ENCODE data around the gene EPAS1. TPM values are rescaled to one million over a fixed set of nuclear protein-coding genes. Genes with fewer than 3 reads are reported as not detected.
A peak's percentile ranks its signal among the peaks of the same experiment; 100 is the strongest.

Gene EPAS1
- total and polyA plus RNA-seq, 2 donors = 42.8 to 163 TPM

DNA sequence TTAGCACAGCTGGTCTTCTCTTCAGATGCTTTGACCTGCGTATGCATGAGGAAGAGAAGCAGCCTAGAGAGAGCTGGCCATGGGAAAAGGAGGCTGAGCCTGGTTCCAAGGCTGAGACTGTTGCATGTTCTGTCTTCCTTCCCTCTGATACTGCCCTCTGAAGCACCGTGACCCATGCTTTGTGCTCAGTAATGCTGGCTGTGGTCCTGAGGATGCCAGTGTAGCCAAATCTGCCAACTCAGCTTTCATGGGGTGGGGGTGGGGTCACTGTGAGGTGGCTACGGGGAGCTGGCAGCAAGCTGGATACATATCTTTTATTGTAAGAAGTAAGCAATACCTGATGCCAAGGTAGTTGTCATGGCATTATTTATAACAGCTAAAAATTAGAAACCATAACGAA is 41.5 kb downstream of the EPAS1 start:
- Histone ChIP-seq H3K27ac (ENCODE audit: low read depth) (no peak overlapping the region), H3K4me1 (ENCODE audit: insufficient read depth) (peaks cover 4% of the 10 kb centered on the region), H3K4me3 (ENCODE audit: low read depth, low read length) (no peak overlapping the region), H3K36me3 (ENCODE audit: insufficient read depth) (no peaks in the 10 kb centered on the region)
- no peak for DNase-seq (ENCODE audit: extremely low spot score)
- 61% methylated on average over 4 of the region's 4 CpGs for WGBS

DNA sequence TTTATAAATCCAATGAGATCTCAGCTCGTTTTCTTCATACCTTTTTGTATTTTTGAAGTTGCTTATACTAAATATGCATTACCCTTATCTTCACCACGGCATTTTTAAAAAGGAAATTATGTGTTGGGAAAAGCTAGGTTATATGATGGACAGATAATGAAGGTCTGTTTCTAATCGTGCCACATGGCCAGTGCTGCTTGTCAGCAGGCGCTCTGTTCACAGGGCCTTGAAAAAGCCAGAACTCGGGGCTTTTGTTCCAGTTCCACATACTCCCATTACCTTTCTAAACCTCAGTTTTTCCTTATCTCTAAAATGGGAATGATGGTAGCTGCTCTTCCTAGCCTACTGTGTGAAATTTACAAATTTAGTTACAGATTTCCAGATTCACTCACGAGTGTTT is 42.0 kb downstream of the EPAS1 start:
- H3K4me1 ChIP-seq (ENCODE audit: insufficient read depth) = peaks cover 4% of the 10 kb centered on the region

DNA sequence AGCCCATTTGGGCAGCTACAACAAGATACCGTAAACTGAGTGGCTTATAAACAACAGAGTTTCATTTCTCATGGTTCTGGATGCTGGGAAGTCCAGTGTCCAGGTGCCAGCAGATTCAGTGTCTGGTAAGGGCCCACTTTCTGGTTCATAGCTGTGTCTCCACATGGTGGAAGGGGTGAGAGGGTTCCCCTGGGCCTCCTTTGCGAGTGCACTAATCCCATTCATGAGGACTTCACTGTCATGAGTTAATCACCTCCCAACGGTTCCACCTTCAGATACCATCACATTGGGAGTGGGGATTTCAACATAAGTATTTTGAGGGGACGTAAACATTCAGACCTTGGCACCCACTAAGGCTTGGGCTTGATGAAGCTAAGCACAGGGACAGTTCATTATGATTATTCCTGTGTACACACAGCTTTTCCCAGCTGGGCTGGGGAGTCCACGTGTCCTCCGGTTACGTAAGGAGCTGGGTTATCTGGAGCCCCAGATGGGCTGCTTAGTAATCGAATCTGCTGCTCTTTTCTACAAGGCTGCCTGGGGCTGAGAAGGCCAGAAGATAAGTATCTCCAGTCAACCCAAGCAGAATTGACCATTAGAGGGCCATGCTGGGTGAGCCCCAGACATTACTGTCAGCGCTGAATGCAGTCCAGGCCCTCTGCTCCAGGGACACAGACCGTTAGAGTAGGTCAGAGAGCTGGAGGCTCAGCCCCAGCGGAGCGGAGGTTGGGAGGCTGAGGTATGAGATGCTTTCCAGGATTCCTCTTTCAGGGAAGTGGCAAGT is 42.7 kb downstream of the EPAS1 start:
- WGBS = 59% methylated on average over 12 of the region's 12 CpGs

More for the DNA sequence above, 42.0 kb downstream of the EPAS1 start:
- DNase-seq (ENCODE audit: extremely low spot score) = no peak
- no peak overlapping the region for H3K27ac ChIP-seq (ENCODE audit: low read depth)
- WGBS = 71% methylated on average over 6 of the region's 6 CpGs
- no peaks in the 10 kb centered on the region for H3K36me3 ChIP-seq (ENCODE audit: insufficient read depth)
- H3K4me3 ChIP-seq (ENCODE audit: low read depth, low read length) = no peak overlapping the region

DNA sequence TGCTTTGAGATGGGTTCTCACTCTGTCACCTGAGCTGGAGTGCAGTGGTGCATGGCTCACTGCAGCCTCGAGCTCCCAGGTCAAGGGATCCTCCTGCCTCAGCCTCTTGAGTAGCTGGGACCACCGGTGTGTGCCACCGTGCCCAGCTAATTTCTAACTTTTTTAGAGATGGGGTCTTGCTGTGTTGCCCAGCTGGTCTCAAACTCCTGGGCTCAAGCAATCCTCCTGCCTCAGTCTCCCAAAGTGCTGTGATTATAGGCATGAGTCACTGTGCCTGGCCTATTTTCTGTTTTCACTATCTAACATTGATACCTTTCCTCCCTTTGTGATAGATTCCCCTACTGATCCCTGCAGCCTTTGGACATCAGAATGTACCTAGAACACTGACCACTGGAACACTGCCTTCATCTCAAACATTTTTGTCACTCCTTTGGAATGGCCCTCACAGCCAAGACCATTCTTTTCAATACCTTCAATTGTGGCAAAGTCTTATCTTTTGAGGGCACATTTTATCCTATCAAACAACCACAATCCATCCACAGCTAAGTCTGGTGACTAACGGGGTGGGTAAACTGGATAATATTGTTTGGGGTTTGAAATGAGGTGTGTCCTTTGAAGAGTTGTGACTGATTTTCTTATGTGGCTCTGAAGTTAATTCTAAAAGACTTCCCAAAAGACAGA is 43.7 kb downstream of the EPAS1 start:
- 92% methylated on average over 4 of the region's 4 CpGs for WGBS
- H3K4me1 ChIP-seq (ENCODE audit: insufficient read depth) = peaks cover 4% of the 10 kb centered on the region

More for the DNA sequence above, 42.7 kb downstream of the EPAS1 start:
- DNase-seq (ENCODE audit: extremely low spot score) = peak; percentile 42
- H3K27ac ChIP-seq (ENCODE audit: low read depth) = no peak overlapping the region
- no peak overlapping the region for H3K4me3 ChIP-seq (ENCODE audit: low read depth, low read length)
- H3K4me1 ChIP-seq (ENCODE audit: insufficient read depth) = peaks cover 4% of the 10 kb centered on the region
- H3K36me3 ChIP-seq (ENCODE audit: insufficient read depth) = no peaks in the 10 kb centered on the region

DNA sequence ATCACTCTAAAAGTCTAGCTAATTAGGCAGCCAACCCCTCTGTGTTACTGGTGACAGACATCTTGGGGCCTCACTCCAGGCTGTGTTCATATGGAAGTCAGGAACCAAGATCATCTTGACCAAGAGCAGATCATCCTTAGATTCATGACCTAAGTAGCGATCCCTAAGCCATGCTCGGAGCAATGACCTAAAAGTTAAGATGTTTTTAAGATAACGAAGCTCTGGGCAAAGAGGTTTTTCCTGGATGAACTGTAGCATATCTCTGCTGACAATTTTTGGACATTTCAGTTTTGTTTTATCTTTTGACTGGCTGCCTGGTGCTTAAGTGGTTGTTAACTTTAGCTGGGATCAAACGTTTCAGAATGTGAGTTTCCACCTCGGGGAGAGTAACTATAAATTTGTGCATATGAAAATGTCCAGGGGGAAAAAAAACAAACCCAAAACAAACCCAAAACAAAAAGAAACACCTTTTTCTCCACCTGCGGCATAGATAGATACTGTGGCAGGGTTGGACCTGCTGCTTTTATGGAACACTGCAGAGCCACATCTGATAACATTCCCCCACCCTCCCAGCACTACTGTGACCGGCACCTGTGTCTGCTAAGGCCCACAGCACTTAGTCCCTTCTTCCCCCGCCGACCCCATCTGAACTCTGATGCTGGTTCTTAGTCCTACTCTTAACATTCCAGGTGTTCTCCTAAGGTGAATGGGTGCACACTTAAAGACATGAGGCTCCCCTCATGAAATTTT is 45.5 kb downstream of the EPAS1 start:
- H3K27ac ChIP-seq (ENCODE audit: low read depth) = no peak overlapping the region
- no peak overlapping the region for H3K4me3 ChIP-seq (ENCODE audit: low read depth, low read length)
- no peak for DNase-seq (ENCODE audit: extremely low spot score)
- no peaks in the 10 kb centered on the region for H3K36me3 ChIP-seq (ENCODE audit: insufficient read depth)
- peaks cover 4% of the 10 kb centered on the region for H3K4me1 ChIP-seq (ENCODE audit: insufficient read depth)
- WGBS = 68% methylated on average over 9 of the region's 9 CpGs

More for the DNA sequence above, 43.7 kb downstream of the EPAS1 start:
- Histone ChIP-seq H3K4me3 (ENCODE audit: low read depth, low read length) (no peak overlapping the region), H3K27ac (ENCODE audit: low read depth) (no peak overlapping the region), H3K36me3 (ENCODE audit: insufficient read depth) (no peaks in the 10 kb centered on the region)
- DNase-seq (ENCODE audit: extremely low spot score) = no peak

DNA sequence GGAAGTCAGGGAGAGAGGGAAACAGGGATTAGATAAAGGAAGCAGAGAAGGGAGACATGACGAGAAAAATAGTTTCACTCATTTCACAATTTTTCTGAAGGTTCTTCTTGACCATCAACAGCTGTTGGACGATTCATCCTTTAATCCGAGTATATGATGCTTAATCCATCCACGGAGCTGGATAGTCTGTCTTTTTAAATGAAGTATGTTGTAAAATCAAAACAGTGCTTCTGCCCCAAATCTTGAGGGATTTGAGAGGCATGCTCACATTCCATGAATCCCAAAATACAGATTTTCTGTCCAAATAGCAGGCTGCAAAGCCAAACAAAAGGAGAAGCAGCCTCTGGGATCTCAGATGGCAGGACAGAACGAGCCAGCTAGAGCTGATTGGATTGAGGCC is 47.5 kb downstream of the EPAS1 start:
- H3K36me3 ChIP-seq (ENCODE audit: insufficient read depth) = no peaks in the 10 kb centered on the region
- 57% methylated on average over 5 of the region's 5 CpGs for WGBS
- no peak for DNase-seq (ENCODE audit: extremely low spot score)
- no peak overlapping the region for H3K4me3 ChIP-seq (ENCODE audit: low read depth, low read length)
- no peak overlapping the region for H3K27ac ChIP-seq (ENCODE audit: low read depth)
- H3K4me1 ChIP-seq (ENCODE audit: insufficient read depth) = peaks cover 4% of the 10 kb centered on the region

DNA sequence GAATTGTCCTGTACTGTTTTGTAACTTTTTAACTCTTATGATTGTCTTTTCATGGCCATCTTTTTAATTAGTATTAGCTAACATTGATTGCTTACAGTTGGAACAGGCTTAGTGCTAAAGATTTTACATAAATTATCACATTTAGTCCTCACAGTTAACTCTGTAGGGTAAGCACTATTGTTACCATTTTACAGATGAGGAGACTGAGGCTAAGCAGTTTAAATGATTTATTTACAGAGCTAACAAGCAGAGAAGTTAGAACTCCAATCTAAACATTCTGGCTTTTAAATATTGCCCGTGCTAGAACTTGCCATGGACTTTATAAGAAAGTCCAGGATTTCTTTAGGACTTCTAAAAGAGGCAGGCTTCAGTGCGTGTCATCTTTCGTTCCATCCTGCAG is 48.6 kb downstream of the EPAS1 start:
- H3K4me1 ChIP-seq (ENCODE audit: insufficient read depth) = no peaks in the 10 kb centered on the region
- WGBS = 74% methylated on average over 3 of the region's 3 CpGs
- no peak overlapping the region for H3K27ac ChIP-seq (ENCODE audit: low read depth)
- H3K4me3 ChIP-seq (ENCODE audit: low read depth, low read length) = no peak overlapping the region
- H3K36me3 ChIP-seq (ENCODE audit: insufficient read depth) = peaks cover 1% of the 10 kb centered on the region
- no peak for DNase-seq (ENCODE audit: extremely low spot score)

DNA sequence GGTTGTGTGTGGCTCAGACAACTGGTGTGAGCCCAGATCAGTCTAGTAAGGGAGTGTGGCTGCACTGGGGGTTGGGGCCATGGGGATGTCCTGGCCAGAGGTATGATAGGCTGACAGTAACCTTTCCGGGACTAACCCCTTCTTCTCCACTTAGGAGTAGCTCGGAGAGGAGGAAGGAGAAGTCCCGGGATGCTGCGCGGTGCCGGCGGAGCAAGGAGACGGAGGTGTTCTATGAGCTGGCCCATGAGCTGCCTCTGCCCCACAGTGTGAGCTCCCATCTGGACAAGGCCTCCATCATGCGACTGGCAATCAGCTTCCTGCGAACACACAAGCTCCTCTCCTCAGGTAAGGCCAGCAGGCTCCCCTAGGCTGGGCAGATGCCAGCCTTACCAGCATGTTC is 49.5 kb downstream of the EPAS1 start:
- WGBS = 98% methylated on average over 10 of the region's 10 CpGs
- no peaks in the 10 kb centered on the region for H3K4me1 ChIP-seq (ENCODE audit: insufficient read depth)
- no peak for DNase-seq (ENCODE audit: extremely low spot score)
- no peak overlapping the region for H3K4me3 ChIP-seq (ENCODE audit: low read depth, low read length)
- H3K27ac ChIP-seq (ENCODE audit: low read depth) = no peak overlapping the region
- peaks cover 1% of the 10 kb centered on the region for H3K36me3 ChIP-seq (ENCODE audit: insufficient read depth)

DNA sequence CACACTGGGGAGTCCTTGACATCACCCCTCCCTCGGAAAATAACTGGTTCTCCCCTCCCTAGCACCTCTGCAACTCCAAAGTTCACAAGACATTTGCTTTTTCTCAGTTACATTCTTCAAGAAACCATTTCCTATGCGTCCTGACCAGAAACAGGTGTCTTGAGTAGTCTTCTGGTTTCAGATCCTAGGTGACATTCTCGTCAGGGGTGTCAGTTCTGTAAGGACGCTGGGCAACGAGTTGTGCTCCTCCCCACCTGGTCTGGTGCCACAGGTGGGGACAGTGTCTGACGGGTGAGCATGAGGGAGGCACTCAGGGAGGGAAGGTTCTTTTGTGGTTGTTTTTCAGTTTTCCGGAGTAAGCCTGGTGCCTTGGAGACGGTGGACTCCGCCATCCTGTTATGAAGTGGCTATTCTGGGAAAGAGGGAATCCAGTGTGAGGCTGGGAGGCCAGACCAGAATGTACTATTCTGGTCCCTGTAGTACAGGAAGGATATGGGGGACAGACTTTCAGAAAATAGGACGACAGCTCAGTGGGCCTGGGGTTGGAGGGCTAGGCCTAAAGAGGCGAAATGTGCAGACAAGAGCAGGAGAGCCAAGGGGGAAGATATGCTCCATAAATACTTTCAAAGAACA is 50.6 kb downstream of the EPAS1 start:
- Histone ChIP-seq H3K27ac (ENCODE audit: low read depth) (no peak overlapping the region), H3K36me3 (ENCODE audit: insufficient read depth) (peaks cover 1% of the 10 kb centered on the region), H3K4me3 (ENCODE audit: low read depth, low read length) (no peak overlapping the region), H3K4me1 (ENCODE audit: insufficient read depth) (no peaks in the 10 kb centered on the region)
- no peak for DNase-seq (ENCODE audit: extremely low spot score)
- 82% methylated on average over 11 of the region's 11 CpGs for WGBS

DNA sequence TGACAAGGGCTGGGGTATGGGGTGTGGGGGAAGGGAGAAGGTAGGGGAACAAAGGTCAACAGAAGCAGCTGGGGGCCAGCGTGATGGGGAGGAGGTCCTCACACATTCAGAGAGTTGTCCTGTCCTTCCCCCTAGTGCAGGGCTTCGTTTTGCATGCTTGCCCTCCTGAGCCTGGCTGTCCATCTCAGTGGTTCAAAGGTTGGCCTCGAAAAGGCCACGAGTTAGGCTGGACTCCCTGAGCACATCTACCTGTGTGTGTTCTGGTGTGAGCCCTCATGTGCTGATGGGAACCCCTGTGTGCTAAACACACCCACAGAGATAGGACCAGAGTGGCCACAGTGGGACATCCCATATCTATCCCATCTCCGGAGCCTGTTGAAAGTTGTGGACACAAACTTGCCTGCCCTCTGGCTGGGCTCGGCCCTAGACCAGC is 51.9 kb downstream of the EPAS1 start:
- Histone ChIP-seq H3K36me3 (ENCODE audit: insufficient read depth) (peaks cover 1% of the 10 kb centered on the region), H3K4me1 (ENCODE audit: insufficient read depth) (no peaks in the 10 kb centered on the region), H3K4me3 (ENCODE audit: low read depth, low read length) (no peak overlapping the region), H3K27ac (ENCODE audit: low read depth) (no peak overlapping the region)
- no peak for DNase-seq (ENCODE audit: extremely low spot score)
- WGBS = 90% methylated on average over 6 of the region's 6 CpGs

DNA sequence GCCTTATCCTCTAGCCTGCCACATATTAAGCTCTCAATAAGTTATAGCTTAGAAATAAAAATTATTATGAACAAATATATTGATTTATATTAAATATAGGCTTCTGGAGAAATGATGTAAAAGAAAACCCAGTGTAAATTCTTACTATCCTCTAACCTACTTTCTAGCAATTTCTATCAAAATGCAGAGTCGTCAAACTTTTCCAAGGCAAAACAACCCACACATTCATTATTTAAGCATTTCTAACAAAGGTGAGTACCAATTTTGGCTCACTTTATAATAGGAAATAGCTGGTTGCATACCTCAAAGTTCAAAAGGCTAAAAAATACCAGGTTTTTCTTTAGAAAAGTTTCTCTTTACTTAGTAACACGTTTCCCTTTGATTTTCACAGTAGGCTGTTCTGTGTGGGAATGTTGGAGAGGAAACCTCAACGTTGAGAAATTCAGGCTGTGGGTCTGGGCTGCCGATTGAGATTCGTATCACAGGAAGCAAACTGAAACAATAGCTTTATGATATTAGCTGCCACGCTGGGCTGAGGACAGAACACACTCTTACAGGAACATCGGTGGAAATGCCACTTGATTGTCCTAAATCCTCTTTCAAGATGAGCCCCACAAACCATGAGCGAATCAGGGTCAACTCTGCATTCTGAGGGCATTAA is 53.0 kb downstream of the EPAS1 start:
- no peak for DNase-seq (ENCODE audit: extremely low spot score)
- H3K4me1 ChIP-seq (ENCODE audit: insufficient read depth) = no peaks in the 10 kb centered on the region
- WGBS = 70% methylated on average over 8 of the region's 8 CpGs
- no peak overlapping the region for H3K4me3 ChIP-seq (ENCODE audit: low read depth, low read length)
- peaks cover 1% of the 10 kb centered on the region for H3K36me3 ChIP-seq (ENCODE audit: insufficient read depth)
- H3K27ac ChIP-seq (ENCODE audit: low read depth) = no peak overlapping the region

DNA sequence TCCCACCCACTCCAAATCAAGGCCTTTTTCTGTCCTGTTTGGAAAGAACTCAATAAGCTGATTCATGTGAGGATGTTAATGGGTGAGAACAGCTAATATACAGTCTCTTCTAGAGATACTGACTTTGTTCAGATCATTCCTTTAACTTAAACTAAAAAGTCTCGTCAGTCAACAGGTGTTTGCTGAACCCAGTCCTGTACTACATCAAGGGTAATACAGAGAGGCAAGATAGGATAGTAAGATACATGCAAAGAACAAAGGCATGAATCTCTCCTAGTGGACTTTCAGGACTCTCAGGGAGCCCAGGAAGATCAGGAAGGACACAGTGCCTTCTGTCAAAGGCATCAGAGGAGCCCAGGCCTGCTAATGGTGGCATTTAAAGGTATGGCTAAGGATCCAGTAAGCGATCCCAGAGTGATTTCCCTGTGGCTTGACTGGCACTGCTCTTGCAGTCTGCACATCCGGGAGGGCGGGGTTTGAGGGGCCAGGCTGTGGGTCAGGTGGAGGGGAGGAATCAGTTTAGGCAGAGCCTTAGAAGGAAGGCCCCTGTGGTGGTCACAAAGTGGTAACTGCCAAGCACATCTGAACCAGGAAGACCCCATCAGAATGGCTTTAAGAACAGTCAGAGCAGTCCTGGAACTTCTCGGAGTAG is 54.0 kb downstream of the EPAS1 start:
- H3K27ac ChIP-seq (ENCODE audit: low read depth) = no peak overlapping the region
- no peak for DNase-seq (ENCODE audit: extremely low spot score)
- H3K36me3 ChIP-seq (ENCODE audit: insufficient read depth) = peaks cover 1% of the 10 kb centered on the region
- 84% methylated on average over 5 of the region's 5 CpGs for WGBS
- no peak overlapping the region for H3K4me3 ChIP-seq (ENCODE audit: low read depth, low read length)
- no peaks in the 10 kb centered on the region for H3K4me1 ChIP-seq (ENCODE audit: insufficient read depth)

All from urinary bladder (tissue), 4 donors.